ENCODE results near the gene CRB2.

The CRB2 gene

DNA sequence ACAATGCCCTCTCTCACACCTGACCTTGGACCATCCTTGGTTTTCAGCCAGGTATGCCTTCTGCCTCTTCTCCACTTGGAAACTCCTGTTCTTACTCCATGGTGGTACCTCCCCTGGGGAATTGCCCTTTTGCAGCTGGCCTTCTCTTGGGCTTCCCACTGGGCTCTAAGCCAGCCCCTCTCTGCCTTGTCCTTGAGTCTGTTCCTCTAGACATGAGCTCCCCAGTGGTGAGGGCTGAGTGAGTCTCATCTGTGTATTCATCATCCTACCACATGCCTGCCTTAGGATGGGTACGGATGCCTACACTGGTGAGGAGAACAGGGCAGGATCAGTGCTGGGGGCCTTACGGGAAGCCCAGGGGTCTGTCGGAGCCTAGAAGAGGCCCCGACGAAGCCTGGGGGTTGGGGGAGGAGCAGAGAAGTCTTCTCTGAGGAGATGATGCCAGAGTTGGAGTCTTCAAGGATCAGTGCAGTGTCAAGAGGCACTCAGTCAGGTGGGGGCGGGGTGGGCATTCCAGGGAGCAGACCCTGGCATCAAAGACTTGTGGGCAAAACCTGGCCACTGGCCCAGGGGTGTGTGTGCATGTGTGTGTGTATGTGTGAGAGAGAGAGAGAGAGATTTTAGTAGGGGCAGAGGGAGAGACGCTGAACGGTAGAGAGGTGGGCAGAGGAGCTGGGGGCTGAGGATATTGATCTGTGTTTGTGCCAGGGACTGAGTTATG lies 5.2 kb upstream of the CRB2 start:
- no peak overlapping the region for H3K4me3 Mint-ChIP-seq
- TF ChIP-seq, protein P1, sequence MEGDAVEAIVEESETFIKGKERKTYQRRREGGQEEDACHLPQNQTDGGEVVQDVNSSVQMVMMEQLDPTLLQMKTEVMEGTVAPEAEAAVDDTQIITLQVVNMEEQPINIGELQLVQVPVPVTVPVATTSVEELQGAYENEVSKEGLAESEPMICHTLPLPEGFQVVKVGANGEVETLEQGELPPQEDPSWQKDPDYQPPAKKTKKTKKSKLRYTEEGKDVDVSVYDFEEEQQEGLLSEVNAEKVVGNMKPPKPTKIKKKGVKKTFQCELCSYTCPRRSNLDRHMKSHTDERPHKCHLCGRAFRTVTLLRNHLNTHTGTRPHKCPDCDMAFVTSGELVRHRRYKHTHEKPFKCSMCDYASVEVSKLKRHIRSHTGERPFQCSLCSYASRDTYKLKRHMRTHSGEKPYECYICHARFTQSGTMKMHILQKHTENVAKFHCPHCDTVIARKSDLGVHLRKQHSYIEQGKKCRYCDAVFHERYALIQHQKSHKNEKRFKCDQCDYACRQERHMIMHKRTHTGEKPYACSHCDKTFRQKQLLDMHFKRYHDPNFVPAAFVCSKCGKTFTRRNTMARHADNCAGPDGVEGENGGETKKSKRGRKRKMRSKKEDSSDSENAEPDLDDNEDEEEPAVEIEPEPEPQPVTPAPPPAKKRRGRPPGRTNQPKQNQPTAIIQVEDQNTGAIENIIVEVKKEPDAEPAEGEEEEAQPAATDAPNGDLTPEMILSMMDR (IDR thresholded peaks at IDR 0.05; ENCODE audit: unreplicated experiment in 3 of 3) = no peak
- H3K9me3 Mint-ChIP-seq = no peaks in the 10 kb centered on the region
- no peaks in the 10 kb centered on the region for H3K36me3 Mint-ChIP-seq (ENCODE audit: low read depth)
- H3K27me3 Mint-ChIP-seq (ENCODE audit: low read depth) = peaks cover 5% of the 10 kb centered on the region
- peaks cover 8% of the 10 kb centered on the region for H3K4me1 Mint-ChIP-seq
- peak overlapping the region in 1 of 3 experiments; percentile 43 for H3K27ac Mint-ChIP-seq

DNA sequence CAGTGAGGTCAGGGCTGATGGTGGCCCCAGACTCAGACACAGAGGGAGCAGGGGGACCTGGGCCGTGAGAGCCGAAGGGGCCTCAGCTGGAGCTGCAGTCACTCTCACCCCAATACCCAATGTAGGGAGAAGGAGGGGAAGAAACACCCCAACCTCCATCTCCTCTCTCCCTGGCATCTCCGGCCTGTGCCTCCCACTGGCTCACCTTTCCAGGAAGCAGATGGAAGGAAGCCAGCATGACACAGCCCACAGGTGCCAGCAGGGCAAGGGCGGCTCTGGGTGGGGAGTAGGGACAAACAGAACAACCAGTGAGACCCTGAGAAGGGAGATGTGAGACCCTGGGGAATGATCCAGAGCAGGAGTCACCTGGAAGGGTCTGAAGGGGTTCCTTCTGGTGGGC lies 3.0 kb upstream of the CRB2 start:
- TF ChIP-seq, protein P1 (IDR thresholded peaks at IDR 0.05; ENCODE audit: unreplicated experiment in 3 of 3) = no peak
- H3K9me3 Mint-ChIP-seq = no peaks in the 10 kb centered on the region
- H3K4me3 Mint-ChIP-seq = no peak overlapping the region
- H3K4me1 Mint-ChIP-seq = peaks cover 11% of the 10 kb centered on the region
- no peaks in the 10 kb centered on the region for H3K36me3 Mint-ChIP-seq (ENCODE audit: low read depth)
- no peak overlapping the region for H3K27ac Mint-ChIP-seq
- peaks cover 10% of the 10 kb centered on the region for H3K27me3 Mint-ChIP-seq (ENCODE audit: low read depth)

DNA sequence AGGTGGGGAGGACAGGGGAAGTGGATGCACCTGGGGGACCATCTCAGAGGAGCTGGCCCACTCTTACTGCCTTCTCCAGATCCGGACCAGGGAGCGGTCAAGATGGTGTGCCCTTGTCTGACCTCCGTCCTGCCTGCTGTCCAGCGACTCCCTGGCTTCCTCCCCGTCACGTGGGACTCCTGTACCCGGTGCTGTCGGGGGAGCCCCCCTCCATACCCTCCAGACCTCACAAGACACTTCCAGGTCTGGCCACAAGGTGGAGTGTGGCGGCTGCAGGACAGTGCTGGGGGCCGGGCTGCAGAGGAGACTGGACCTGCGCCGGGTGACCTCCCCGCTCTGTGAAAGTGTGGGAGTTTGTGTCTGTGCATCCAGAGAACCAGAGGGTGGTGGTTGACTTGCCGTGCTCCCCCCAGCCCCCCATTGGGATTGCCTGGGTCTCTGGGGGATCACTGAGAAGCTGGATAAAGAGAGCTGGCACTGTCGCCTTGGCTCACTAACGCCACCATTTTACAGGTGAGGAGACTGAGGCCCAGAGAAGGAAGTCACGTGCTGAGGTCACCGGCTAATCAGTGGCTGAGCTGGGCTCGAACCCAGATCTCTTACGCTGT lies 1.9 kb upstream of the CRB2 start:
- Mint-ChIP-seq H3K4me1 (peaks cover 19% of the 10 kb centered on the region), H3K27me3 (ENCODE audit: low read depth) (peaks cover 10% of the 10 kb centered on the region), H3K36me3 (ENCODE audit: low read depth) (no peaks in the 10 kb centered on the region), H3K9me3 (no peaks in the 10 kb centered on the region), H3K4me3 (peak overlapping the region in 2 of 3 experiments; percentile 11 to 50), H3K27ac (peak overlapping the region in 2 of 3 experiments; percentile 53 to 64)
- TF ChIP-seq, protein P1 (IDR thresholded peaks at IDR 0.05; ENCODE audit: unreplicated experiment in 3 of 3) = peak; percentile 87 to 91 (median 90)

DNA sequence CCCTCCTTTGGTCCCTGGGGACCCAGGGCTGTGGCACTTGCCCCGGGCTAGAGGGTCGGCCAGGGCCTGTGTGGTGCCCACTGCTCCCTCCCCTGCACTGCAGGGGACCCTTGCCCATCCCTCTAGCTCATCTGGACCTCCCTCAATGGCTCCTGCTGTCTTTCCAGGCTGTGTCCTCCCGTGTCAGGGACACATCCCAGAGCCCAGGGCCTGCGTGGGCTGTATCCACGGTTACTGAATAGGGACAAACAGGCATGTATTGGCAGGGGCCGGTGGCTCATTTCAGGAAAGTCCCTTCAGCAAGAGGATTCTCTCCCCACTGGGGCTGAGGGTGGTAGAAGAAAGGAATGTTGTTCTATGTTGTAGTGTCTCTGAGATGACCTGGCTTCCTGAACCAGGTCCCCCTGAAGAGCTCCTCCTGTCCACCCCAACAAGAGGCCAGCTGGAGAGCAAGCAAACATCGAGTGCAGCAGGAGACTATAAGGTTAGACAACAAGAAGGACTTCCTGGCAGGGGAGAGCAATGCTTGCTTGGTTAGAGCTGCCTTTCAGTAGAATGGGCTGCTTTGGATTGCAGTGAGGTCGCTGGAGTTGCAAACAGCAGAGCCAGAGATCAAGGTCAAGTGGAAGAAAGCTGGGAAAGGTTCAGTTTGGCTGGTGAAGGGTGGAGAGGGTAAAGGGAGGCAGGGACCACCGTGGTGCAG lies 1.0 kb upstream of the CRB2 start:
- H3K36me3 Mint-ChIP-seq (ENCODE audit: low read depth) = no peaks in the 10 kb centered on the region
- peaks cover 10% of the 10 kb centered on the region for H3K27me3 Mint-ChIP-seq (ENCODE audit: low read depth)
- H3K4me3 Mint-ChIP-seq = peak overlapping the region; percentile 38 to 69 (median 62)
- H3K4me1 Mint-ChIP-seq = peaks cover 27% of the 10 kb centered on the region
- H3K27ac Mint-ChIP-seq = peak overlapping the region in 2 of 3 experiments; percentile 7 to 79
- TF ChIP-seq, protein P1 (IDR thresholded peaks at IDR 0.05; ENCODE audit: unreplicated experiment in 3 of 3) = no peak
- H3K9me3 Mint-ChIP-seq = no peaks in the 10 kb centered on the region

DNA sequence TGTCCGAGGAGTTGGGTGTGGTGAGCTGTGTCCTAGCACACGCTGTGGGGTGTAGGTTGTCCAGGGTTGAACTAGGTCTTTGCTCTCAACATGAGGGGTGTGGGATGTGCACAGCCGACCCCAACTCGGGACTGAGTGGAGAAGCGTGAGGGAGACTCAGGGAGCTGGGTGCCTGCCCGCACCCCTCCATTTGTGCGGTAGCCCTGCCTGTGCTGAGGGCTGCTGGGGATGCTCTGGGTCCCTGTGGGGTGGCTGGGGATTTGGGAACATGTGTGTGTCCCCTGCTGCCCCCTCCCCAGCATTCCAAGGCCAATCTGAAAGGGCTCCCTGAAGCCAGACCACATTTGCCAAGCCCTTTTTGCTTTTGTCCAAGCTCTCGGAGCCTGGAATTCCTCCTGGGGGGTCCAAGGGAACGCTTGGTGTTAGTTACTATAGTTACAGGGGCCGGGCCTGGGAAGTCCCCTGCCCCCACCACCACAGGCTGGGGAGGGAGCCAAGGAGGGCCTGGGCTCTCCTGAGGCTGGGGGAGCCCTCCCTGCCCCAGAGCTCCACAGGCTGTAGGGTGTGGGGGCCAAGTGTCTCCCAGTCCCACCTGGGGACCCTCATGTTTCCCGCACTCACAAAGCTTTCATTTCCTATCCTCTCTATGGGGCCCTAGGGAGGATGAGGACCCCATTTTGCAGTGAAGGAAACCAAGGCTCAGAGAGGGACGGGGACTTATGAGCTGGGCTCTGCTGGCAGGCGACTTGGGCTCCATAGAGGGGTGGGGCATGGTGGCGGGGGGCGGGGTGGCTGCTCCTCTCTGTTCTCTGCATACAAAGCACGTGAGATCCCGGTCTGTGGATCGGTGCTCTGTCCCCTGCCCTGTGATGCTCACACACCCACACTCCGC lies 1.1 kb downstream of the CRB2 start:
- Mint-ChIP-seq H3K36me3 (ENCODE audit: low read depth) (no peaks in the 10 kb centered on the region), H3K4me1 (peaks cover 34% of the 10 kb centered on the region), H3K4me3 (peak overlapping the region; percentile 79 to 84 (median 80)), H3K27ac (peak overlapping the region in 2 of 3 experiments; percentile 58 to 80), H3K9me3 (no peaks in the 10 kb centered on the region), H3K27me3 (ENCODE audit: low read depth) (peaks cover 14% of the 10 kb centered on the region)
- TF ChIP-seq, protein P1 (IDR thresholded peaks at IDR 0.05; ENCODE audit: unreplicated experiment in 3 of 3) = no peak
